GM12891 (cell line): ENCODE results near the gene STK39.

Source experiments
- POLR2A ChIP-seq: IDR thresholded peaks from 2 replicates; pipeline ENCODE4 v1.6.1; 2011; ENCODE audit warnings: low read depth, low read length, control low read depth
- POLR2AphosphoS5 ChIP-seq: IDR thresholded peaks from 2 replicates; pipeline ENCODE4 v1.6.1; 2011; ENCODE audit warnings: low read depth, low read length, control low read depth
- SPI1 ChIP-seq: IDR thresholded peaks from 2 replicates; pipeline ENCODE4 v1.6.1; 2011; ENCODE audit warnings: low read depth, low read length, control low read depth

DNA sequence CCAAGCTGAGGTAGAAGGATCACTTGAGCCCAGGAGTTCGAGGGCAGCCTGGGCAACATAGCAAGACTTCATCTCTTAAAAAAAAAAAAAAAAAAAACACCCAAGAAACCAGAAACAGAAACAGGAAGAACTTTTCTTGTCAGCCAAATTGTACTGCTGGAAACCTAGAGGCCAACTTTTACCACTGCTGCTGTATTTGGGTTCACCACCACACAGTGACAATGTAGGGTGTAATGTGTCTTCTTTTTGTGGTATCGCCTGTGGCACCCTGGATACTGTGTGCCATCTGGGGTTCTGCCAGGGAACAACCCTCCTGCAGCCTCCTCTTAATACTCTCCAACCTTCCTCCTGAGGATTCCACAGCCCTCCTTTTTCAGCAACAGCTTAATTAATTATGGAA lies 72.6 kb downstream of the STK39 start:
- TF ChIP-seq POLR2A (no peak), POLR2AphosphoS5 (no peak), SPI1 (no peak)
